ENCODE measurements around the gene INAVA.
"Not testable (repeated sequence)": the region's sequence is repeated elsewhere in the genome, so short reads cannot be mapped to it uniquely, and the experiment has no call there.

Gene INAVA

DNA sequence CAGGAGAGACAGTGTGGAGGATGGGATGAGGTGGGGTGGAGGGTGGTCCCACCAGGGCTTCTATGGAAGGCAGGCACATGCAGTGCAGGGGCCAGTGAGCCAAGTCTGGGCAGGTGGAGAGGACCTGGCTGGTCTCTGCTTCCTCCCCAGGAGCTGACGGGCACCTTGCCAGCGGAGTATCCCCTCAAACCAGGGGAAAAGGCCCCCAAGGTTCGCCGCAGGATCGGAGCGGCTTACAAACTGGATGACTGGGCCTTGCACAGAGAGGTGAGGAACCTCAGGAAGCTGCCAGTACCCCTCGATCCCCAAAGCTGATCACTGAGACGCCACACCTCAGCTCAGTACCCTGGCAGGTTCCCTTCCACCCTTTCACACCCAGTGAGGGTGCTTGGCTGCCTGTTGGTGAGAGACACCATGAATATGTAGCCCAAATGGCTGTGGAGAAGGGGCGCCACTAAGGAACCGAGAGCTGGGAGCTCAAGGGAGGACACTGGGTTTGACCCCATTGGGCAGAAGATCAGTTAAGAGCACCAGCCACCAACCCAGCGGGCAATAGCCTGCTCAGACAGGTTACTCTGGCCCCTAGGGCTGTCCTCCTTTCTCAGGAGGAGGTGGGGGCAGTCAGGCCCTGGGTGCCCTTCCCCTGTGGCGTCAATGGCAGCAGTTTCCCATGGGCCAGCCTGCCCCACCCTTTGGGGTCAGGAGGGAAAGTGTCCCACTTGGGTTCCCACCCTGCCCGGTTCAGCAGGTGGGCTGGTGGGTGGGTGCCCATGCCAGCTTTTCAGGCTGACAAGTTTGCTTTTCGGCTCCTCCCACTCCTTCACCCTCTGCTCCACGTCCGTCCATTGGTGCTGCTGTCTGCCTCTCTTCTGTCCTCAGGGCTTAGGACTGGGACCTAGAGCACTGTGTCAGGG lies 5.5 kb downstream of the INAVA start:
- DNase-seq = no peak

GRCh38 chr1:200900877-200901276 lies 6.2 kb downstream of the INAVA start:
- DNase-seq = no peak

DNA sequence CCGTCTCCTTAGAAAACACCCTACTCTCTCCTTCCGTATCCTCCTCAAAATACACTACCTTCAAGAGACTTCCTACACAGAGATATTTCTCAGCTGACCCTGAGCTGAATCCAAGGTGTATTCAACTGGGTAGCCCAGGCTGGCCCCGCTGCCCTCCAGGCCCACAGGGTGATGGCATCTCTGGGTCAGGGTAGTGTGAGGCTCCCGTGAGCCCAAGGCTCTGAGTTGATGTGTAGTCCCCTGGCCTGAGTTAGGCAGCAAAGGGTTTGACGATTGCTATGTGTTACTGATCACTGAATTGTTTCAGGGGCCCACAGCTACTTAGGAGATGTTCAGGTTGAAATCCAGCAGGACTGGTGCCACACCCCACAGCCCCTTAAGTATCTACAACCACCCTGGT lies 6.7 kb downstream of the INAVA start:
- DNase-seq = no peak

GRCh38 chr1:200901796-200902444 lies 7.2 kb downstream of the INAVA start:
- no peak for DNase-seq

GRCh38 chr1:200903793-200904192 lies 9.1 kb downstream of the INAVA start:
- DNase-seq = no peak

GRCh38 chr1:200904772-200905171 lies 10.1 kb downstream of the INAVA start:
- no peak for DNase-seq

DNA sequence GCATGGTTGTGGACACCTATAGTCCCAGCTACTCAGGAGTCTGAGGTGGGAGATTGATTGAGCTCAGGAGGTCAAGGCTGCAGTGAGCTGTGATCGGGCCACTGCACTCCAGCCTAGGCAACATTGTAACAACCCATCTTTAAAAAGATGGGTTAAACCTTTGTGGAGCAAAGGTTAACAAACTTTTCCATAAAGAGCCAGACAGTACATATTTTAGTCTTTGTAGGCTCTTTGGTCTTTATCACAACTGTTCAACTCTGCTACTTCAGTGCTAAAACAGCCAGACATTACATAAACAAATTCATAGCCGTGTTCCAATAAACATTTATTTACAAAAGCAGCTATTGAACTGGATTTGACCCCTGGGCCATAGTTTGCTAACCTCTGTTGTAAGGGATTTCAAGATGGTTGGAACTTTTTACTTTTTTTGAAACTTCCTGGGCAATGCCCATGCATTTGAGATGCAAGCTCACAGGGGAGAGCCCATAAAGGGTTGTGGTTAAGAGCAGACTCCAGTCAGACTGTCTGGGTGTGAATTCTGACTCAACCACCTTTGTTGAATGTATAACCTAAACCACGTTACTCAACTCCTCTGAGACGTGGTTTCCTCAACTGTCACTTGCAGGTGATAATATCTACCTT lies 10.8 kb downstream of the INAVA start:
- DNase-seq = no peak

GRCh38 chr1:200906491-200906890 lies 11.8 kb downstream of the INAVA start:
- DNase-seq = no peak

GRCh38 chr1:200907611-200908097 lies 13.0 kb downstream of the INAVA start:
- no peak for DNase-seq

DNA sequence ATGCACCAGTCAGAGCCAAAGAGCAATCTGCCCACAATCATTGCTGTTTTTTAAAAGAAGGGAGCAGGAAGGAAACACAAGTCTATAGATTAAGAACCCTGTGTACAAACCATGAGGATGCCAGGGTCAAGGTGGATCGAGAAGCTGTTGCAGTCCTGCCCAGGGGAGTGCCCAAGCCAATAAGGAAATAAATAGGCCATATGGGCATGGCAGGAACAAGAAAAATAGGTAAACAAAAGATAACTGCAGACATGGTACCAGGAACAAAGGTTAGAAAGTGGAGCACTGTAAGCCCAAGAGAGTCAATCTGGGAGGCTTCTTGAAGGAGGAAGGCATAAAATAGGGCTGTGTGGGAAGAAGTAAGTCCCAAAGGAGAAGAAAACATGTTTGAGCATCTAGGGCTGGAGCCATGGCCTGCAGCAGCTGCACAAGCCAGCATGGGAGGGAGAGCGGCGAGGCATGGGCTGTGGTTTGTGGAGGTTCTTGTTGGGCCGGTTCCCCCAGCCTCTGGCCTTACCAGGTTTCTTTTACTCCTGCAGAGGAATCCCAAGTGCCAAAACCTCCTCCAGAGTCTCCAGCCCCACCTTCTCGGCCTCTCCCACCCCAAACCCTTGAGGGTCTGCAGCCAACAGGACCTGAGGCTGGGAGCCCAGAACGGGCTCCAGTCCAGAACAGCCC lies 13.6 kb downstream of the INAVA start:
- DNase-seq = no peak

GRCh38 chr1:200909071-200909470 lies 14.4 kb downstream of the INAVA start:
- DNase-seq = no peak

DNA sequence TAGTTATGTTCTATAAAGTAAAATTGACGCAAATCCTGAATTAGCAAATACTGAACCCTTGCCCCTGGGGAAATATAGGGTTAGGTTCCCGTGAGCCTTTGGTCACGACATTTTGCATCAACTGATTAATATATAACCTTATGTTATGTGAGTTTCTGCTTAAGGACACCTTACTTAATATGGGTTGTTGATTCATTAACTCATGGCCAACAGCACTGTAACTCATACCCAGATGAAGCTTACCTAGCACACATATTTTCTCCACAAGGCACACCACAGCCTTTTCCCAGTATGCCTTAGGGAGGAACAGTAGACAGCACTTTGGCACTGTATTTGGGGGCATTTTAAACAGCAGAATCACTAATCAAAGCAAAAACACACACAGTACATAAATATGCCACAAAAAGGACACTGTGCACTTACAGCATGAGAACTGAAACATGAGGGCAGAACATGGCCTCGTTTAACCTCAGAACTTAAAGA lies 15.1 kb downstream of the INAVA start:
- DNase-seq = no peak

DNA sequence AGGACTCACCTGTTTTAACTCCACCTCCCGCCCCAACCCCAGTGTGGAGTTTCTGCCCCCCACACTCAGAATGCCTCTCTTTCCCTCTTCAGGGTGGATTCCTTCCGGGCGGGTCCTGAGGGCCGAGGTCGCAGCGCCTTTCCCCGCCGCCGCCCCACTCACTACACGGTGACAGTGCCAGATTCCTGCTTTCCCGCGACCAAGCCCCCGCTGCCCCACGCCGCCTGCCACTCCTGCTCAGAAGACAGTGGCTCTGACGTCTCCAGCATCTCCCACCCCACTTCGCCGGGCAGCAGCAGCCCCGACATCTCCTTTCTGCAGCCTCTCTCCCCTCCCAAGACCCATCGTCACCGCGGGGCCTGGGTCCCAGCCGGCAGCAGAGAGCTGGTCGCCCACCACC lies 16.7 kb downstream of the INAVA start:
- DNase-seq = no peak

DNA sequence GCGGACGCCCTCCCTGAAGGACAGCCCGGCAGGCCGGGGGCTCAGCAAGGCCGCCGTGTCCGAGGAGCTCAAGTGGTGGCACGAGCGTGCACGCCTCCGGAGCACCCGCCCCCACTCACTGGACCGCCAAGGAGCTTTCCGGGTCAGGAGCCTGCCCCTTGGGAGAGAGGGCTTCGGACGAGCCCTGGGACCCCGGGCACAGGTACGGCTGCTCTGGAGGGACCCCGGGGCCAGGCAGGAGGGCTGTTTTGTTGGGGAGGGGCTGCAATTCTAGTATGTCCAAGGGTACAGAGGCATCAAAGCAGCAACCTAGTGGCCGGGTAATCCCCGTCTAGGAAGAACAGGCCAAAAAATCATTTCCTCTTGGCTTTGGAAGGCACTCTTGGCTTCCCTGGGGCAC lies 17.2 kb downstream of the INAVA start:
- DNase-seq = not testable (repeated sequence)

GRCh38 chr1:200912737-200913407 lies 18.2 kb downstream of the INAVA start:
- no peak for DNase-seq

- DNase-seq = no peak
Observed at GRCh38 chr1:200916152-200916551, 21.5 kb downstream of the INAVA start.

DNA sequence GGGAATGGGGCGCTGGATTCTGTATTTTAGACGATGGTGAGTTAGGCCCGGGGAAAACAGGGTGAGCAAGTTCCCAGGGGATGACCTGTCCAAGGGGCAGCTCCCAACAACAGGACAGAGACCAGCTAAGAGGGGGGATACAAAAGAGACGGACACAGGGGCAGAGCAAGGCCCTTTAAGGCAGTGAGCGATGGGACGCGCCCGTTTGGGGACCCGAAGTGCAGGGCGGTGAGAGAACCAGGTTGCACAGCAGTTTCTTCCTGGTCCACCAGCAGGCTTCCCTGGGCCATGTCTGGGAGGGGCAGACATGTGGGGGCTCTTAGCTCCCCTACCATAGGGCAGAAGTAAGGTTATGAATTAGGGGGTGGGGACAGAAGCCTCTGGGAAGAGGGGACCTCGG lies 22.0 kb downstream of the INAVA start:
- no peak for DNase-seq

DNA sequence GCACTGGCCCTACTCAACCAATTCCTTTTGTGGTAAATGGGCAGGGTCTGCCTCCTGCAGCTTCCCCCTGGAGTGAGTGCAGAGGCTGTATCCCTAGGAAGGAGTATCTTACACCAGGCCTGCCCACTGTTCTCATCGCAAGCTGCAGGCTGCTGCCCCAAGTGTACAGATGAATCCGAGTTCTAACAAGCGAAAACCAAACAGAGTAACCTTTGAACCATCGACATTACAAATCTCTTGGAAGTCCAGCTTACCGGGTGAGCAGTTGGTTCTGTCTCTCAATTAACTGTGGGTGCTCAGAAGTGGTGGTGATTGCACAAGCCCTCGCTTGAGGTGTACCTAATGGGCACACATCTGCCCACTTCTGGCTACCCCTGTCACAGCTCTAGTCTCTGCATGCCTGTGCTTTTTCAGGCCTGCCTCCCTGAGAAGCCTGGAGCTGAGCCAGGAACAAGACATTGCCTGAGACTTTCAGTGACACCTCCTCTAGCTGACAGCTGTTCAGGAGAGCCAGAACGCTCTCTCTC lies 22.7 kb downstream of the INAVA start:
- DNase-seq = peak; percentile 71 to 84

- no peak for DNase-seq
Observed at GRCh38 chr1:200918006-200918405, 23.3 kb downstream of the INAVA start.

DNA sequence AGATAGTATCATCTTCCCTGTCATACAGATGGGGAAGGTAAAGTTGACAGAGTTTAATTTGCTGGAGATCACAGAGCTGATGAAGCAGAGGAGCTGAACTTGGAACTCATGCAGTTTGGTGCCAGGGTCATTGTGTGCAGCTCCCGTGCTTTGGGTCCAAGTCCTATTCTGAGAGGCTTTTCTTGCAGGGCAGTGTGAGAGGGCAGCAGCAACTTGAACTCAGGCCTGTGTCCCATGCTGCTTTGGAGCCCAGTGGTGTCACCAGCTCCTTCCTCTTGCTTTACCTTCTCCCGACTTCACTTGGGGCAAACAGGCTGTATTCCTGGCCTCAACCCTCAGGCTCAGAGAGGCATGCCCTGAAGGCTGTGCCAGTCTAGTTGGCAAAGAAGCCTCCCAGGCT lies 24.7 kb downstream of the INAVA start:
- no peak for DNase-seq

- no peak for DNase-seq
Observed at GRCh38 chr1:200921571-200922110, 26.9 kb downstream of the INAVA start.

DNA sequence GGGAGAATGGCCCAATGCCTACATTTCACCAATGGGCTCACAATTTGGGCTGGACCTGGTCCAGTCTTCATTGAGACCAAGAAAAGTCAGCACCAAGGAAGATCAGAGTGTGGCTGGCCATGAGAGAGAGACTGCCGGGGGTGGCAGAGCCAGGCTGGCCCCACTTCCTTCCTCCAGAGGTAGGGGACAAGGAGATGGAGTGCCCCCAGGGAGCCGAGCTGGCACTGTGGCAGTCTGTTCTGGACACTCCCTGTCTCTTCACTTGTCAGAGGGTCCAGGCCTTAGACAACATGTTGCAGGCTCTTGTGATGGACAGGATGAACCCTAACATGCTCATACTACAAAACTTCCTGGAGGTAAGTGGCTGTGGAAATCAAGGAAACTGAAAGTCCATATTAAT lies 27.7 kb downstream of the INAVA start:
- DNase-seq = no peak

Data from NCI-H524 (cell line).